ENCODE results near the gene OMD. TPM values are rescaled to one million over a fixed set of nuclear protein-coding genes. Genes with fewer than 3 reads are reported as not detected.

OMD gene
- total RNA-seq, 1 experiment from 2014 or later, result not detected

DNA sequence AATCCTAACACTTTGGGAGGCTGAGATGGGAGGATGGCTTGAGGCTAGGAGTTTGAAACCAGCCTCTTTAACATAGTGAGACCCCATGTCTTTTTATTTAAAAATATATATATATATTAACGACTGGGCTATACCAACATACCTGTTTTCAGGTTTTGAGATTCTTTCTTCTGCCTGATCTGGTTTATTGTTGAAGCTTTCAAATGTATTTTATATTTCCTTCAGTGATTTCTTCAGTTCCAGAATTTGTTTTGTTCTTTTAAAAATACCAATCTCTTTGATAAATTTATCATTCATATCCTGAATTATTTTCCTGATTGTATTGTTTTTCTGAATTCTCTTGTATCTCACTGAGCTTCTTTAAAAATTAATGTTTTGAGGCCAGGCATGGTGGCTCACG, 51.1 kb downstream of the OMD start:
- CTCF ChIA-PET, result no interaction called here
- intact Hi-C loops (cut with micrococcal nuclease; ENCODE audit: unreplicated experiment), result no loop called here
- Histone ChIP-seq H3K36me3 (ENCODE audit: control insufficient read depth, insufficient read depth, low read length) (no peaks in the 10 kb centered on the region), H3K4me3 (ENCODE audit: low read depth, low read length) (no peak overlapping the region), H3K4me1 (peaks cover 6% of the 10 kb centered on the region; the same call in 1 of the 2 replicates), H3K27me3 (replicated peaks; ENCODE audit: control insufficient read depth, insufficient read depth, low read length) (no peaks in the 10 kb centered on the region), H3K9me3 (no peaks in the 10 kb centered on the region)
- H3K36me3 Mint-ChIP-seq (ENCODE audit: insufficient read depth, unreplicated experiment), result no peaks in the 10 kb centered on the region
- POLR2A ChIA-PET, result no interaction called here
- H3K4me3 Mint-ChIP-seq (ENCODE audit: unreplicated experiment), result no peak overlapping the region
- no peak overlapping the region for H3K27ac Mint-ChIP-seq (ENCODE audit: unreplicated experiment)
- TF ChIP-seq, protein P1, sequence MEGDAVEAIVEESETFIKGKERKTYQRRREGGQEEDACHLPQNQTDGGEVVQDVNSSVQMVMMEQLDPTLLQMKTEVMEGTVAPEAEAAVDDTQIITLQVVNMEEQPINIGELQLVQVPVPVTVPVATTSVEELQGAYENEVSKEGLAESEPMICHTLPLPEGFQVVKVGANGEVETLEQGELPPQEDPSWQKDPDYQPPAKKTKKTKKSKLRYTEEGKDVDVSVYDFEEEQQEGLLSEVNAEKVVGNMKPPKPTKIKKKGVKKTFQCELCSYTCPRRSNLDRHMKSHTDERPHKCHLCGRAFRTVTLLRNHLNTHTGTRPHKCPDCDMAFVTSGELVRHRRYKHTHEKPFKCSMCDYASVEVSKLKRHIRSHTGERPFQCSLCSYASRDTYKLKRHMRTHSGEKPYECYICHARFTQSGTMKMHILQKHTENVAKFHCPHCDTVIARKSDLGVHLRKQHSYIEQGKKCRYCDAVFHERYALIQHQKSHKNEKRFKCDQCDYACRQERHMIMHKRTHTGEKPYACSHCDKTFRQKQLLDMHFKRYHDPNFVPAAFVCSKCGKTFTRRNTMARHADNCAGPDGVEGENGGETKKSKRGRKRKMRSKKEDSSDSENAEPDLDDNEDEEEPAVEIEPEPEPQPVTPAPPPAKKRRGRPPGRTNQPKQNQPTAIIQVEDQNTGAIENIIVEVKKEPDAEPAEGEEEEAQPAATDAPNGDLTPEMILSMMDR (IDR thresholded peaks at IDR 0.05; ENCODE audit: insufficient read depth in 1 of 2, low read depth in 1 of 2, low read length in 1 of 2, severe bottlenecking in 1 of 2, unreplicated experiment in 1 of 2), result no peak
- no peaks in the 10 kb centered on the region for H3K27me3 Mint-ChIP-seq (ENCODE audit: insufficient read depth, unreplicated experiment)
- DNase-seq, result no peak
- peaks cover 15% of the 10 kb centered on the region for H3K9me3 Mint-ChIP-seq (ENCODE audit: unreplicated experiment)
- peaks cover 17% of the 10 kb centered on the region for H3K4me1 Mint-ChIP-seq (ENCODE audit: low read depth, unreplicated experiment)
- BruUV-seq (replicated peaks), result no TSS peak

GRCh38 chr9:92369075-92369474, 55.2 kb downstream of the OMD start:
- Mint-ChIP-seq H3K27ac (ENCODE audit: unreplicated experiment) (no peak overlapping the region), H3K9me3 (ENCODE audit: unreplicated experiment) (peaks cover 8% of the 10 kb centered on the region), H3K4me3 (ENCODE audit: unreplicated experiment) (no peak overlapping the region), H3K4me1 (ENCODE audit: low read depth, unreplicated experiment) (no peaks in the 10 kb centered on the region), H3K27me3 (ENCODE audit: insufficient read depth, unreplicated experiment) (no peaks in the 10 kb centered on the region), H3K36me3 (ENCODE audit: insufficient read depth, unreplicated experiment) (no peaks in the 10 kb centered on the region)
- Histone ChIP-seq H3K9me3 (no peaks in the 10 kb centered on the region), H3K4me3 (ENCODE audit: low read depth, low read length) (no peak overlapping the region), H3K4me1 (no peaks in the 10 kb centered on the region), H3K36me3 (ENCODE audit: control insufficient read depth, insufficient read depth, low read length) (no peaks in the 10 kb centered on the region), H3K27me3 (replicated peaks; ENCODE audit: control insufficient read depth, insufficient read depth, low read length) (no peaks in the 10 kb centered on the region)
- ChIA-PET CTCF (no interaction called here), POLR2A (no interaction called here)
- no peak for DNase-seq
- intact Hi-C loops (cut with micrococcal nuclease; ENCODE audit: unreplicated experiment), result no loop called here
- BruUV-seq (replicated peaks), result no TSS peak
- TF ChIP-seq, protein P1 (IDR thresholded peaks at IDR 0.05; ENCODE audit: insufficient read depth in 1 of 2, low read depth in 1 of 2, low read length in 1 of 2, severe bottlenecking in 1 of 2, unreplicated experiment in 1 of 2), result no peak

Other genes starting within 250 kb of the OMD start
- 127 and 138 TPM in 2 replicates for gene IARS1, start 130.8 kb downstream of the OMD start, total RNA-seq (2022)
- 22.3 and 29.4 TPM in 2 replicates for gene NOL8, start 99.1 kb downstream of the OMD start, total RNA-seq (2022)
- gene CENPP, start 98.5 kb downstream of the OMD start, total RNA-seq (2022), result 7.6 and 7.8 TPM in 2 replicates
- gene OGN, start 19.9 kb downstream of the OMD start, total RNA-seq (2022), result not detected in 2 replicates
- gene ASPN, start 58.0 kb upstream of the OMD start, total RNA-seq (2022), result not detected in 2 replicates
- not detected in 2 replicates for gene ECM2, start 111.5 kb upstream of the OMD start, total RNA-seq (2022)
- gene IPPK, start 245.7 kb upstream of the OMD start, total RNA-seq (2022), result 5.0 and 5.4 TPM in 2 replicates